GM18498 (cell line): ENCODE results near the gene MYPOP.
A peak's percentile ranks its signal among the peaks of the same experiment; 100 is the strongest.
"Not testable (repeated sequence)": the region's sequence is repeated elsewhere in the genome, so short reads cannot be mapped to it uniquely, and the experiment has no call there.

ENCODE experiments used
- ATAC-seq: cut with Tn5 transposase; IDR thresholded peaks from one replicate; pipeline ENCODE4 v1.9.1; 2021; ENCODE audit warnings: mild to moderate bottlenecking, moderate library complexity; ENCODE audit not compliant: unreplicated experiment

Gene MYPOP

GRCh38 chr19:45911291-45911690, 8.9 kb upstream of the MYPOP start:
- no peak for ATAC-seq

- no peak for ATAC-seq
These were observed 6.5 kb upstream of the MYPOP start for GRCh38 chr19:45908956-45909355.

- no peak for ATAC-seq
These were observed 3.8 kb upstream of the MYPOP start for GRCh38 chr19:45906221-45906620.

DNA sequence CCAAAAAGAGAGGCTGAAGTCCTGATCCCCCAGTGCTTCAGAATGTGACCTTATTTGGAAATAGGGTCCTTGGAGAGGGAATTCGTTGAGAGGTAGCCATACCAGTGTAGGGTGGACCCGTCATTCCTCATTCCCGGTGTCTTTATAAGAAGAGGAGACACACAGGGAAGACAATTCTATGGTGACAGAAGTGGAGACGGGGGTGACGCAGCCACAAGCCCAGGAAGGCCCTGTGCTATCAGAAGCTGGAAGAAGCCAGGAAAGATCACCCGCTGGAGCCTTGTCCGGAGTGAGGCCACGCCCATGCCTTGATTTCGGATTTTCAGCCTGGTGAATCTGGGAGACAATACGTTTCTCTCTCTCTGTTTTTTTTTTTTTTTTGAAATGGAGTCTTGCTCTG, 2.6 kb upstream of the MYPOP start:
- ATAC-seq: no peak

- ATAC-seq: peak; percentile 85
These were observed 525 bp upstream of the MYPOP start for GRCh38 chr19:45902651-45903625.

GRCh38 chr19:45901432-45901911, 941 bp downstream of the MYPOP start:
- no peak for ATAC-seq

DNA sequence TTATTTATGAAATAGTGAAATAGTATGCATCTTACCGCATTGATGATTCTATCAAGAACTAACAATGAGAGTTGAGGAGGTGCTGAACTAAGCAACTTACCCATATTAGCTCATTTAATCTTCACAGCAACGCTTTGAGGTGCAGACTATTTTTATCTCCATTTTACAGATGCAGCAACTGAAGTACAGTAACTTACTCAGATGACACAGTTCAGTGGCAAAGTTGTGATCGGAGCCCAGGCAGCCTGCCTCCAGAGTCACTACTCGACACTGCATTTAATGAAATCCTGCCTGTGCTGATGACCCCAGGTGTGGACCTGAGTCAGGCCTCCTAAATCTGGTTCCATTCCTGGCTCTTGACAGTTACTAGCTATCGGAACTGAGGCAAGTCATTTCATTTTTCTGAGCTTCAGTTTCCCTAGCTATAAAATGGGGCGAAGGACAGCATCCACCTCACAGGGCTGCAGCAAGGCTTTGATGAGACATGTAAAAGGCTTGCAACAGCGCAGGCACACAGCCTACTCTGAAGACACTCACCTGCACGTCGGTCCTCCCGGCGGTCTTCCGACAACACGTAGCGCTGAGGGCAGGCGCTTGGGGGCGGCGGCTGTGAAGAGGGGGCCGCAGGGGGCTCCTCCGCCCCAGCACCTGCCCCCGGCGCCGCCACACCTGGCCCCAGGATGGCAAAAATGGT, 1.5 kb downstream of the MYPOP start:
- no peak for ATAC-seq

- no peak for ATAC-seq
These were observed 2.4 kb downstream of the MYPOP start for GRCh38 chr19:45899919-45900589.

DNA sequence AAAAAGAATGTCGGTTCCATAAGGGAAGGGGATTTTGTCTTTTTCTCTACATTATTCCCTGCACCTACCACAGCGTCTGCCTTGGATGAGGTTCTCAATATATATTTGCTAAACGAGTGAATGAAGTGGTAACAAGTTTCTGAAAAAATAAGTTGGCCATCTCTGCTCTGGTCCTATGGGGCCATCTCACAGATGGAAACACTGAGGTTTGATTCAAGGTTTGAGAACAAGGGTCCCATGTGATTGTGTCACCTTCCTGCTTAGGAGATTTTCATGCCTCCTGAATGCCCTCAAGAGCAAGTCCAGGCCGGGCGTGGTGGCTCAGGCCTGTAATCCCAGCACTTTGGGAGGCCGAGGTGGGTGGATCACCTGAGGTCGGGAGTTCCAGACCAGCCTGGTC, 3.2 kb downstream of the MYPOP start:
- ATAC-seq: no peak

- ATAC-seq: no peak
These were observed 5.1 kb downstream of the MYPOP start for GRCh38 chr19:45897261-45897812.

- ATAC-seq: not testable (repeated sequence)
These were observed 6.3 kb downstream of the MYPOP start for GRCh38 chr19:45895983-45896599.

GRCh38 chr19:45895519-45895972, 6.9 kb downstream of the MYPOP start:
- ATAC-seq: no peak

DNA sequence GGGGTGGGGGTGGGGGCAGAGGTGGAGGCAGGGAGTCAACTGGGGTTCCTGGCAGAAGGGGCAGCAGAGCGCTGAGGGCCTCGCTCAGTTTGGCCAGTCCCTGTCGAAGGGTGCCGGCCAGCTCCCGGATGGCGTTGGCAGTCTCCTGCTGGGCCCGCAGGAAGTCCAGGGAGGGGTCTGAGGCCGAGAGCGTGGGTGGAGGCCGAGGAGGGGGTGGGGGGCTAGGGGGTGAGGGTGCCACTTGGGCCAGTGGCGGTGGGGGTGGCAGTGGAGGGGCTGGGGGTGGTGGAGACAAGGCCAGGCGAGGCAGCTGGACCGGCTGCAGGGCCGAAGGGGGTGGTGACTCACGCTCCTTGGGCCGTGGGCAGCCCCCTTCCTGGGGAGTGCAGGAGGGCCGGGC, 11.5 kb downstream of the MYPOP start:
- no peak for ATAC-seq

DNA sequence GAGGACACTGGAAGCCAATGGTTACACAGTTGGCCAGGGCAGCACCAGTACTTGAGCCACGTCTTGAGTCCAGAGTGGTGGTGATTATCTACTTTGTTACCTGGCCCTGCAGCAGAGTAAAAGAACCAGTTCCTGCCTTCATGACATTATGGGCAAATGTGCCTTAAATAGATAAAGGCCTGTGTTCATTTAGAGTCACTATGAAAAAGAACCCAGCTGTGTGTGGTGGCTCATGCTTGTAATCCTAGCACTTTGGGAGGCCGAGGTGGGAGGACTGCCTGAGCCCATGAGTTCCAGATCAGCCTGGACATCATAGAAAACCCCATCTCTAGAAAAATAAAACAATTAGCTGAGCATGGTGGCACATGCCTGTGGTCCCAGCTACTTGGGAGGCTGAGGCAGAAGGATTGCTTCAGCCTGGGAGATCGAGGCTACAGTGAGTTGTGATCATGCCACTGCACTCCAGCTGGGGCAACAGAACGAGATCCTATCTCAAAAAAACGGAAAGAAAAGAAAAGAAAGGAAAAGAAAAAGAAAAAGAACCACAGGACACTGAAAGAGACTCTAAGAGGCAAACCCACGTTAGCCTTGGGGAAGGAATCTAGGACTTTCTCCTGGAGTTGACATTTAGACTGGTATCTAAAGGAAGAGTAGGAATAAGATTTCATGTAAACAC, 13.1 kb downstream of the MYPOP start:
- no peak for ATAC-seq

- no peak for ATAC-seq
These were observed 15.2 kb downstream of the MYPOP start for GRCh38 chr19:45887200-45887710.

DNA sequence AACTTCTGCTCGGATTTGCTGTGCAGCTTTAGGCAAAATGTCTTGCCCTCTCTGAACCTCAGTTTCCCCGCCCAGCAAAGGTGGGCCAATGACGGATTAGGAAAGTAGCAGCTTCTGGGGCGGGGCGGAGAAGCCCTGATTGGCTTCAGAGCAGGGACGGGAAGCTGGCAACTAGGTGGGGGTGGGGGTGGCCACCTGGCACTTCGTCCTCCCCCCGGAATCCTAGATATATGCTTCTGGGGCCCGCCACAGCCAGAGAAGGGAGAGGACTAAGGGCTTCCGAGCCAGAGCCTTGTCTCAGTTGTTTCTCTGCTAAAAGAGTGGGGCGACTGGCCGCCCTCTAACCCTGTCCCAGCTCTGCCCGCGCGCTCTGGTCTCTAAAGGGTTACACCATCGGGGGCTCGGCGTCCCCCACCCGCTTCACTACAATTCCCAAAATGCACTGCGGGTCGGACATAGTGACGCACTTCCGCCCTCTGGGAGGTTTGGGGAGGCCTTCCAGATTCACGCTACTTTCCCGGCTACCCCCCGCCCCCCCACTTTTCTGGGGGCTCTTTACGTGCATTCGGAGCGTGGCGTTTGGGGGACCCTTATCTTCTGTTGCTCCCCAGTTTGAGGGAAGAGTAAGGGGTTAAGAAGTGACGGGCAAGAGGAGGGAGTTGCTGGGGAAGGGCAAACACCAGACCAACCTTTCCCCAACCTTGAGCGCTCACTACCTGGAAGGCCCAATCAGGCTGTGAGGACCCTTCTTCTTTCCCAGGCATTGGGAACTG, 15.8 kb downstream of the MYPOP start:
- ATAC-seq: peak; percentile 50

- peak; percentile 56 for ATAC-seq
These were observed 16.6 kb downstream of the MYPOP start, which contains the start of gene IRF2BP1 for GRCh38 chr19:45885556-45886426. TSS of gene IRF2BP1 (minus strand) at chr19:45886141. CDS start at chr19:45885774, 367 bp downstream.
